H1 (cell line): ENCODE measurements around the gene PI4KA.

Experiments used
- CREB1 ChIP-seq: IDR thresholded peaks from 2 replicates; pipeline ENCODE4 v1.6.1; 2012; ENCODE audit warnings: inconsistent platforms
- CTCF ChIP-seq, 3 experiments: IDR thresholded peaks; 1 replicate in 2 of 3; 2 replicates in 1 of 3; pipeline versions ENCODE4 v1.5.1 to v1.6.1; 2011; ENCODE audit warnings: low read length in 3 of 3, mild to moderate bottlenecking in 3 of 3, inconsistent platforms in 2 of 3, low read depth in 1 of 3, moderate library complexity in 1 of 3; ENCODE audit not compliant: insufficient read depth in 1 of 3; ENCODE audit errors: control extremely low read depth in 1 of 3
- EP300 ChIP-seq, 2 experiments: IDR thresholded peaks; 1 replicate in 1 of 2; 2 replicates in 1 of 2; pipeline ENCODE4 v1.6.1; 2011 to 2012; ENCODE audit warnings: low read depth in 2 of 2, low read length in 2 of 2, mild to moderate bottlenecking in 2 of 2, borderline replicate concordance in 1 of 2, inconsistent platforms in 1 of 2, moderate library complexity in 1 of 2
- MAX ChIP-seq: IDR thresholded peaks from 2 replicates; pipeline ENCODE4 v1.6.1; 2012; ENCODE audit warnings: inconsistent platforms
- POLR2A ChIP-seq, 2 experiments: IDR thresholded peaks; 1 replicate in 1 of 2; 2 replicates in 1 of 2; pipeline ENCODE4 v1.6.1; 2011; ENCODE audit warnings: low read depth in 2 of 2, low read length in 2 of 2, mild to moderate bottlenecking in 2 of 2; ENCODE audit errors: control extremely low read depth in 1 of 2
- RAD21 ChIP-seq, 2 experiments: IDR thresholded peaks in 1 of 2; conservative IDR thresholded peaks in 1 of 2; 2 replicates each; pipeline ENCODE4 v1.6.1; 2011; ENCODE audit warnings: low read depth in 2 of 2, low read length in 2 of 2, improper control_type of control experiment in 1 of 2, inconsistent platforms in 1 of 2, mild to moderate bottlenecking in 1 of 2, moderate library complexity in 1 of 2
- SUZ12 ChIP-seq: fragments of 200-600 bp; sonication (generic); IDR thresholded peaks from 2 replicates; pipeline ENCODE4 v1.6.1; 2012; ENCODE audit warnings: mild to moderate bottlenecking, inconsistent platforms, low read length, moderate library complexity, mixed read lengths

GRCh38 chr22:20819471-20819870 lies 39.1 kb downstream of the PI4KA start:
- TF ChIP-seq CTCF (IDR thresholded peaks at IDR 0.05; ENCODE audit: control extremely low read depth in 1 of 3, insufficient read depth in 1 of 3, low read depth in 1 of 3, low read length in 3 of 3) (no peak), POLR2A (IDR thresholded peaks at IDR 0.05; ENCODE audit: control extremely low read depth in 1 of 2, low read depth in 2 of 2, low read length in 2 of 2) (no peak), EP300 (IDR thresholded peaks at IDR 0.05; ENCODE audit: borderline replicate concordance in 1 of 2, low read depth in 2 of 2, low read length in 2 of 2) (no peak), MAX (no peak), CREB1 (no peak), RAD21 (IDR thresholded peaks at IDR 0.05 in 1 of 2, conservative IDR thresholded peaks at IDR 0.05 in 1 of 2; ENCODE audit: low read depth in 2 of 2, low read length in 2 of 2) (no peak), SUZ12 (no peak)
